ENCODE measurements around the gene GEN1. TPM values are rescaled to one million over a fixed set of nuclear protein-coding genes. Genes with fewer than 3 reads are reported as not detected.

GEN1 gene
- total RNA-seq (9.5 TPM), polyA plus RNA-seq (6.6 TPM)
- long read RNA-seq, donor 1, result 0 reads
- long read RNA-seq, donor 2, full-length matches to known transcripts, result 15 of 15 reads
- long read RNA-seq, donor 2, partial matches to known transcripts, result 0 of 15 reads
- long read RNA-seq, donor 2, other reads (novel, unspliced or antisense), result 0 of 15 reads
- long read RNA-seq, donor 3, full-length matches to known transcripts, result 7 of 7 reads
- long read RNA-seq, donor 3, partial matches to known transcripts, result 0 of 7 reads
- long read RNA-seq, donor 3, other reads (novel, unspliced or antisense), result 0 of 7 reads
- long read RNA-seq, donor 4, full-length matches to known transcripts, result 3 of 3 reads
- long read RNA-seq, donor 4, partial matches to known transcripts, result 0 of 3 reads
- long read RNA-seq, donor 4, other reads (novel, unspliced or antisense), result 0 of 3 reads
- long read RNA-seq, donor 5, full-length matches to known transcripts, result 4 of 4 reads
- long read RNA-seq, donor 5, partial matches to known transcripts, result 0 of 4 reads
- long read RNA-seq, donor 5, other reads (novel, unspliced or antisense), result 0 of 4 reads
- long read RNA-seq, donor 6, full-length matches to known transcripts, result 2 of 2 reads
- long read RNA-seq, donor 6, partial matches to known transcripts, result 0 of 2 reads
- long read RNA-seq, donor 6, other reads (novel, unspliced or antisense), result 0 of 2 reads
- long read RNA-seq, donor 7, partial matches to known transcripts, result 0 of 2 reads
- long read RNA-seq, donor 7, other reads (novel, unspliced or antisense), result 0 of 2 reads
- long read RNA-seq, donor 8, partial matches to known transcripts, result 0 of 1 reads
- long read RNA-seq, donor 8, other reads (novel, unspliced or antisense), result 0 of 1 reads
- long read RNA-seq, donor 9, partial matches to known transcripts, result 0 of 4 reads
- long read RNA-seq, donor 9, other reads (novel, unspliced or antisense), result 0 of 4 reads
- long read RNA-seq, donor 10, full-length matches to known transcripts, result 4 of 4 reads
- long read RNA-seq, donor 10, partial matches to known transcripts, result 0 of 4 reads
- long read RNA-seq, donor 10, other reads (novel, unspliced or antisense), result 0 of 4 reads

GRCh38 chr2:17753803-17754663 is at the start of gene GEN1, which contains the start of gene SMC6:
TSS of gene GEN1 (plus strand) at chr2:17754138. CDS start at chr2:17759944, 5,806 bp downstream.
TSS of gene SMC6 (minus strand) at chr2:17753810. CDS start at chr2:17745946, 7,864 bp downstream.
- WGBS, result under 1% methylated on average over 76 of the region's 76 CpGs
- H3K4me1 ChIP-seq (ENCODE audit: control insufficient read depth in 2 of 2, insufficient read depth in 2 of 2, low read length in 2 of 2), result peaks cover 0 to 13% of the 10 kb centered on the region in 2 donors
- peak within 1 kb of the TSS; percentile 97 to 98 for H3K27ac ChIP-seq (ENCODE audit: low read depth in 1 of 2, low read length in 1 of 2)
- H3K4me3 ChIP-seq (ENCODE audit: low read length in 2 of 2), result peak within 1 kb of the TSS; percentile 86 to 97
- H3K27me3 ChIP-seq (ENCODE audit: control insufficient read depth in 2 of 2, insufficient read depth in 1 of 2, low read length in 1 of 2), result no peaks in the 10 kb centered on the region
- H3K36me3 ChIP-seq (ENCODE audit: control insufficient read depth in 2 of 2, insufficient read depth in 2 of 2, low read length in 1 of 2), result no peaks in the 10 kb centered on the region
- DNase-seq (ENCODE audit: low read depth in 6 of 9, low spot score in 9 of 9), result peak; percentile 71 to 95 (median 87)
- peaks cover 0 to 3% of the 10 kb centered on the region in 2 donors for H3K9me3 ChIP-seq (ENCODE audit: control insufficient read depth in 2 of 2, insufficient read depth in 1 of 2, low read length in 1 of 2)

GRCh38 chr2:17706845-17707244 is 47.1 kb upstream of the GEN1 start:
- Histone ChIP-seq H3K27ac (ENCODE audit: low read depth in 1 of 2, low read length in 1 of 2) (no peak overlapping the region), H3K4me3 (ENCODE audit: low read length in 2 of 2) (no peak overlapping the region), H3K4me1 (ENCODE audit: control insufficient read depth in 2 of 2, insufficient read depth in 2 of 2, low read length in 2 of 2) (no peaks in the 10 kb centered on the region), H3K27me3 (ENCODE audit: control insufficient read depth in 2 of 2, insufficient read depth in 1 of 2, low read length in 1 of 2) (no peaks in the 10 kb centered on the region), H3K9me3 (ENCODE audit: control insufficient read depth in 2 of 2, insufficient read depth in 1 of 2, low read length in 1 of 2) (no peaks in the 10 kb centered on the region), H3K36me3 (ENCODE audit: control insufficient read depth in 2 of 2, insufficient read depth in 2 of 2, low read length in 1 of 2) (peaks cover 12 to 38% of the 10 kb centered on the region in 2 donors)
- 98% methylated on average over 4 of the region's 4 CpGs for WGBS
- DNase-seq (ENCODE audit: low read depth in 6 of 9, low spot score in 9 of 9), result no peak

- DNase-seq (ENCODE audit: low read depth in 6 of 9, low spot score in 9 of 9), result no peak
- no peaks in the 10 kb centered on the region for H3K4me1 ChIP-seq (ENCODE audit: control insufficient read depth in 2 of 2, insufficient read depth in 2 of 2, low read length in 2 of 2)
- no peaks in the 10 kb centered on the region for H3K27me3 ChIP-seq (ENCODE audit: control insufficient read depth in 2 of 2, insufficient read depth in 1 of 2, low read length in 1 of 2)
- WGBS, result 99% methylated on average over 1 of the region's 1 CpG
- H3K36me3 ChIP-seq (ENCODE audit: control insufficient read depth in 2 of 2, insufficient read depth in 2 of 2, low read length in 1 of 2), result peaks cover 14 to 38% of the 10 kb centered on the region in 2 donors
- no peak overlapping the region for H3K27ac ChIP-seq (ENCODE audit: low read depth in 1 of 2, low read length in 1 of 2)
- H3K4me3 ChIP-seq (ENCODE audit: low read length in 2 of 2), result no peak overlapping the region
- H3K9me3 ChIP-seq (ENCODE audit: control insufficient read depth in 2 of 2, insufficient read depth in 1 of 2, low read length in 1 of 2), result no peaks in the 10 kb centered on the region
Observed at GRCh38 chr2:17708501-17708900, 45.4 kb upstream of the GEN1 start.

- no peak overlapping the region for H3K4me3 ChIP-seq (ENCODE audit: low read length in 2 of 2)
- no peak for DNase-seq (ENCODE audit: low read depth in 6 of 9, low spot score in 9 of 9)
- H3K36me3 ChIP-seq (ENCODE audit: control insufficient read depth in 2 of 2, insufficient read depth in 2 of 2, low read length in 1 of 2), result peaks cover 18 to 46% of the 10 kb centered on the region in 2 donors
- WGBS, result 98% methylated on average over 2 of the region's 2 CpGs
- H3K27me3 ChIP-seq (ENCODE audit: control insufficient read depth in 2 of 2, insufficient read depth in 1 of 2, low read length in 1 of 2), result no peaks in the 10 kb centered on the region
- H3K4me1 ChIP-seq (ENCODE audit: control insufficient read depth in 2 of 2, insufficient read depth in 2 of 2, low read length in 2 of 2), result no peaks in the 10 kb centered on the region
- H3K9me3 ChIP-seq (ENCODE audit: control insufficient read depth in 2 of 2, insufficient read depth in 1 of 2, low read length in 1 of 2), result no peaks in the 10 kb centered on the region
- H3K27ac ChIP-seq (ENCODE audit: low read depth in 1 of 2, low read length in 1 of 2), result no peak overlapping the region
Observed at GRCh38 chr2:17709897-17710296, 44.0 kb upstream of the GEN1 start.

- H3K4me1 ChIP-seq (ENCODE audit: control insufficient read depth in 2 of 2, insufficient read depth in 2 of 2, low read length in 2 of 2), result no peaks in the 10 kb centered on the region
- peaks cover 14 to 43% of the 10 kb centered on the region in 2 donors for H3K36me3 ChIP-seq (ENCODE audit: control insufficient read depth in 2 of 2, insufficient read depth in 2 of 2, low read length in 1 of 2)
- WGBS, result 97% methylated on average over 9 of the region's 9 CpGs
Observed at GRCh38 chr2:17710547-17711248, 43.2 kb upstream of the GEN1 start.

GRCh38 chr2:17713291-17713690 is 40.6 kb upstream of the GEN1 start:
- no peak for DNase-seq (ENCODE audit: low read depth in 6 of 9, low spot score in 9 of 9)
- 94% methylated on average over 1 of the region's 1 CpG for WGBS
- Histone ChIP-seq H3K27me3 (ENCODE audit: control insufficient read depth in 2 of 2, insufficient read depth in 1 of 2, low read length in 1 of 2) (no peaks in the 10 kb centered on the region), H3K4me3 (ENCODE audit: low read length in 2 of 2) (no peak overlapping the region), H3K36me3 (ENCODE audit: control insufficient read depth in 2 of 2, insufficient read depth in 2 of 2, low read length in 1 of 2) (peaks cover 17 to 42% of the 10 kb centered on the region in 2 donors), H3K4me1 (ENCODE audit: control insufficient read depth in 2 of 2, insufficient read depth in 2 of 2, low read length in 2 of 2) (no peaks in the 10 kb centered on the region), H3K27ac (ENCODE audit: low read depth in 1 of 2, low read length in 1 of 2) (no peak overlapping the region), H3K9me3 (ENCODE audit: control insufficient read depth in 2 of 2, insufficient read depth in 1 of 2, low read length in 1 of 2) (no peaks in the 10 kb centered on the region)

More at GRCh38 chr2:17710547-17711248, 43.2 kb upstream of the GEN1 start:
- H3K4me3 ChIP-seq (ENCODE audit: low read length in 2 of 2), result no peak overlapping the region
- no peaks in the 10 kb centered on the region for H3K27me3 ChIP-seq (ENCODE audit: control insufficient read depth in 2 of 2, insufficient read depth in 1 of 2, low read length in 1 of 2)
- no peaks in the 10 kb centered on the region for H3K9me3 ChIP-seq (ENCODE audit: control insufficient read depth in 2 of 2, insufficient read depth in 1 of 2, low read length in 1 of 2)
- DNase-seq (ENCODE audit: low read depth in 6 of 9, low spot score in 9 of 9), result no peak
- H3K27ac ChIP-seq (ENCODE audit: low read depth in 1 of 2, low read length in 1 of 2), result no peak overlapping the region

- Histone ChIP-seq H3K4me3 (ENCODE audit: low read length in 2 of 2) (no peak overlapping the region), H3K36me3 (ENCODE audit: control insufficient read depth in 2 of 2, insufficient read depth in 2 of 2, low read length in 1 of 2) (peaks cover 27 to 46% of the 10 kb centered on the region in 2 donors), H3K9me3 (ENCODE audit: control insufficient read depth in 2 of 2, insufficient read depth in 1 of 2, low read length in 1 of 2) (no peaks in the 10 kb centered on the region), H3K27ac (ENCODE audit: low read depth in 1 of 2, low read length in 1 of 2) (no peak overlapping the region), H3K4me1 (ENCODE audit: control insufficient read depth in 2 of 2, insufficient read depth in 2 of 2, low read length in 2 of 2) (no peaks in the 10 kb centered on the region), H3K27me3 (ENCODE audit: control insufficient read depth in 2 of 2, insufficient read depth in 1 of 2, low read length in 1 of 2) (no peaks in the 10 kb centered on the region)
- DNase-seq (ENCODE audit: low read depth in 6 of 9, low spot score in 9 of 9), result no peak
- WGBS, result 98% methylated on average over 4 of the region's 4 CpGs
Observed at GRCh38 chr2:17717666-17718065, 36.3 kb upstream of the GEN1 start.

GRCh38 chr2:17718689-17719088 is 35.2 kb upstream of the GEN1 start:
- Histone ChIP-seq H3K4me1 (ENCODE audit: control insufficient read depth in 2 of 2, insufficient read depth in 2 of 2, low read length in 2 of 2) (no peaks in the 10 kb centered on the region), H3K27me3 (ENCODE audit: control insufficient read depth in 2 of 2, insufficient read depth in 1 of 2, low read length in 1 of 2) (no peaks in the 10 kb centered on the region), H3K9me3 (ENCODE audit: control insufficient read depth in 2 of 2, insufficient read depth in 1 of 2, low read length in 1 of 2) (no peaks in the 10 kb centered on the region), H3K36me3 (ENCODE audit: control insufficient read depth in 2 of 2, insufficient read depth in 2 of 2, low read length in 1 of 2) (peaks cover 21 to 46% of the 10 kb centered on the region in 2 donors), H3K27ac (ENCODE audit: low read depth in 1 of 2, low read length in 1 of 2) (no peak overlapping the region), H3K4me3 (ENCODE audit: low read length in 2 of 2) (no peak overlapping the region)
- DNase-seq (ENCODE audit: low read depth in 6 of 9, low spot score in 9 of 9), result no peak
- 97% methylated on average over 5 of the region's 5 CpGs for WGBS
